WERI-Rb-1 (cell line): Measurements from ENCODE around the gene ARMC5.
A peak's percentile ranks its signal among the peaks of the same experiment; 100 is the strongest.

Experiments used
- DNase-seq: peaks from one replicate; pipeline ENCODE4 v3.0.0-alpha.2; 2020
- H3K27ac ChIP-seq: fragments of 250-450 bp; sonication (Bioruptor Pico); 2 replicates; pipeline ENCODE4 v1.5.1; 2020; ENCODE audit warnings: mild to moderate bottlenecking, moderate library complexity
- H3K27me3 ChIP-seq: fragments of 250-450 bp; sonication (Bioruptor Pico); 2 replicates; pipeline ENCODE4 v1.5.1; 2021; ENCODE audit warnings: mild to moderate bottlenecking, low read depth, moderate library complexity; ENCODE audit not compliant: insufficient read depth, severe bottlenecking
- H3K36me3 ChIP-seq: fragments of 250-450 bp; sonication (Bioruptor Pico); 2 replicates; pipeline ENCODE4 v1.5.1; 2020; ENCODE audit warnings: mild to moderate bottlenecking, moderate library complexity
- H3K4me3 ChIP-seq: 2 replicates; pipeline ENCODE4 v1.5.1; 2011; ENCODE audit warnings: low read depth, mild to moderate bottlenecking, control low read depth, low read length
- H3K9me3 ChIP-seq: fragments of 250-450 bp; sonication (Bioruptor Pico); 2 replicates; pipeline ENCODE4 v1.5.1; 2021; ENCODE audit warnings: mild to moderate bottlenecking, moderate library complexity; ENCODE audit not compliant: severe bottlenecking
- TF ChIP-seq, protein P1 (sequence below): IDR thresholded peaks from 2 replicates; pipeline ENCODE4 v1.5.1; 2011; ENCODE audit warnings: low read depth, mild to moderate bottlenecking, control low read depth, inconsistent platforms, low read length

The ARMC5 gene

DNA sequence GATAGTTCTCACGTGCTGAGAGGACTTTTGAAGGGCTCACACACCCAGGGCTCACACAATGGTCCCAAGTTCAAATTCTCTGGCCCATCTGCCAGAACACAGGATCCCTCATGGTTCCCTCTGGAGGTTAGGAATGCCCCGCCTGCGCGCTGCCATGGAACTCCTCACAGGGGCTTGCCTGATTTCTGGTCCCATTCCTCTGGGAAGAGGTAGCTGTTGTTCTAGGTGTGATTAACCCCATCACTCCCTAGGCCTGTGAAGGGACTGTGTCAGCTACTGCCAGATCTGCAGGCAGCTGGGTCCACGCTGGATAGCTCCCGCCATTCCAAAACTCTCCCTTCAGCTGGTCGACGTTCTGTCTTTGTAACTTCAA, 2.3 kb upstream of the ARMC5 start:
- peaks cover 9% of the 10 kb centered on the region for H3K36me3 ChIP-seq
- H3K9me3 ChIP-seq, result no peaks in the 10 kb centered on the region
- H3K27ac ChIP-seq, result no peak overlapping the region
- DNase-seq, result no peak
- H3K4me3 ChIP-seq, result no peak overlapping the region
- H3K27me3 ChIP-seq, result no peaks in the 10 kb centered on the region
- TF ChIP-seq, protein P1, sequence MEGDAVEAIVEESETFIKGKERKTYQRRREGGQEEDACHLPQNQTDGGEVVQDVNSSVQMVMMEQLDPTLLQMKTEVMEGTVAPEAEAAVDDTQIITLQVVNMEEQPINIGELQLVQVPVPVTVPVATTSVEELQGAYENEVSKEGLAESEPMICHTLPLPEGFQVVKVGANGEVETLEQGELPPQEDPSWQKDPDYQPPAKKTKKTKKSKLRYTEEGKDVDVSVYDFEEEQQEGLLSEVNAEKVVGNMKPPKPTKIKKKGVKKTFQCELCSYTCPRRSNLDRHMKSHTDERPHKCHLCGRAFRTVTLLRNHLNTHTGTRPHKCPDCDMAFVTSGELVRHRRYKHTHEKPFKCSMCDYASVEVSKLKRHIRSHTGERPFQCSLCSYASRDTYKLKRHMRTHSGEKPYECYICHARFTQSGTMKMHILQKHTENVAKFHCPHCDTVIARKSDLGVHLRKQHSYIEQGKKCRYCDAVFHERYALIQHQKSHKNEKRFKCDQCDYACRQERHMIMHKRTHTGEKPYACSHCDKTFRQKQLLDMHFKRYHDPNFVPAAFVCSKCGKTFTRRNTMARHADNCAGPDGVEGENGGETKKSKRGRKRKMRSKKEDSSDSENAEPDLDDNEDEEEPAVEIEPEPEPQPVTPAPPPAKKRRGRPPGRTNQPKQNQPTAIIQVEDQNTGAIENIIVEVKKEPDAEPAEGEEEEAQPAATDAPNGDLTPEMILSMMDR, result no peak

DNA sequence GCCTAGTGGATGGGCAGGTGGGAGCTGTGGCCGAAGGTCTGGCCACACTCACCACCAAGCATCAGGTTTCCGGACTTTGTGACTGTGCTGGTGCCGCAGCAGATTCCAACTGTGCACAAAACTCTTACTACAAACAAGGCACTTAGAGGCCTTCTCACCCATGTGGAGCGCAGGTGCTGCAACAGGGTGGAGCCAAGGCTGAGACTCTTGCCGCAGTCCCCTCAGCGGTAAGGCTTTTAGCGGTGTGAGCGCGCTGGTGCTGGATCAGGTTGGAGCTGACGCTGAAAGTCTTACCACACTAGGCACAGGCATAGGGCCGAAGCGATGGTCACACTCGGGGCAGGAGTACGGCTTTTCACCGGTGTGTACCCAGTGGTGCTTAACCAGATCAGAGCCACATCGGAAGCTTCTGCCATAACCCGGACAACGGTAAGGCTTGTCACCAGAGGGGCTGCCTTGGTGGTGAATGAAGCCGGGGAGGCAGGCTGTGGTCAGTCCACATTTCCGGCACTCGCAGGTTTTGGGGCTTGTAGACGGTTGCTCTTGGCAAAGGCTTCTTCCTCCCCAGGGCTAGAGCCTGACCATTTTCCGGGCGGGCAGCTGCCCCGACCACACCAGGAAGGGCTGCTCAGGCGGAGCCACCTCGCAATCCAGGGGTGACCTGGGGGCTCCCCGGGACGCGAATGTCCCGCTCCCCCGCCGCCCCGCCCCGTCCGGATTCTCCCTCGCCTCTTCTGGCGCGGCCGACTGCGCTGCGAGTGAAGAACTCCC, 1.0 kb upstream of the ARMC5 start:
- peaks cover 17% of the 10 kb centered on the region for H3K36me3 ChIP-seq
- peak; percentile 46 for DNase-seq
- H3K27ac ChIP-seq, result peak overlapping the region; percentile 98
- peak overlapping the region; percentile 88 for H3K4me3 ChIP-seq
- no peaks in the 10 kb centered on the region for H3K9me3 ChIP-seq
- H3K27me3 ChIP-seq, result no peaks in the 10 kb centered on the region
- TF ChIP-seq, protein P1, result peak; percentile 42

DNA sequence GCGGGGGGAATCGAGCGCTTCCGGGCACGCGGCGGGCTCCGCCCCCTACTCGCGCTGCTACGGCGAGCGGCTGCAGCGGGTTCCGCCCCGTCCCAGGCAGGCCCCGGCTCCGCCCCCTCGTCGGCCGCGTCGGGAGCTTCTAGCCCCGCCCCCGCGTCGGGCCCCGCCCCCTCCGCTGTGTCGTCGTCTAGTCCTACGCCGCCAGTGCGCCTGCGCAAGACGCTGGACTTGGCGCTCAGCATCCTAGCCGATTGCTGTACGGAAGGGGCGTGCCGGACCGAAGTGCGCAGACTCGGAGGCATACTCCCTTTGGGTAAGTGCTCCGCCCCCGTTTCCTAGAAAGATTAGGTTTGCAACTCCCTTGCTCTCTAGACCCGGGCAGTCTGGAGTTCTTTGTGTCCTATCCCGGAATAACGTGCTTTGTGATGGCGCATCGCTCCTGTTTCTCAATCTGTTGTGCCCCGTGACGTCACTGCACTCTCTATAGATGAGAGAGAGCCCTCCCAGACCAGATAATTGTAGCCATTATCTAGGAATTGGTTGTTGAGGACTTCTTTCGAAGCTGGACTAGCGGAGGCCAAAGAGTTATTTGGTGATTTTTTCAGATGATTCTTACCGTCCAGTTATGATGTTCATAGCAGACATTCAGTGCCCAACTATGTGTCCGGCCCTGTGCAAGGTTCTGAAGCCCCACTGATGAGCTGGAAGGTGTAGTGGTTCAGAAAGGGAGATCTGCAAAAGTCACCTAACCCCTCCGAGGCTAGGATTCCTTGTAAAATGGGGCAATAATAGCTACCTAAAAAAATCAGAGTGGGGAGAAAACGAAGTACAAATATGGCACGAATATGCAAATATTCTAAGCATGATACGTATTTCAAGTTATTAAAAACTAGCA, 633 bp downstream of the ARMC5 start:
- DNase-seq, result peak; percentile 100
- H3K36me3 ChIP-seq, result peaks cover 19% of the 10 kb centered on the region
- peak overlapping the region; percentile 98 for H3K27ac ChIP-seq
- TF ChIP-seq, protein P1, result no peak
- peak overlapping the region; percentile 88 for H3K4me3 ChIP-seq
- no peaks in the 10 kb centered on the region for H3K9me3 ChIP-seq
- H3K27me3 ChIP-seq, result no peaks in the 10 kb centered on the region

DNA sequence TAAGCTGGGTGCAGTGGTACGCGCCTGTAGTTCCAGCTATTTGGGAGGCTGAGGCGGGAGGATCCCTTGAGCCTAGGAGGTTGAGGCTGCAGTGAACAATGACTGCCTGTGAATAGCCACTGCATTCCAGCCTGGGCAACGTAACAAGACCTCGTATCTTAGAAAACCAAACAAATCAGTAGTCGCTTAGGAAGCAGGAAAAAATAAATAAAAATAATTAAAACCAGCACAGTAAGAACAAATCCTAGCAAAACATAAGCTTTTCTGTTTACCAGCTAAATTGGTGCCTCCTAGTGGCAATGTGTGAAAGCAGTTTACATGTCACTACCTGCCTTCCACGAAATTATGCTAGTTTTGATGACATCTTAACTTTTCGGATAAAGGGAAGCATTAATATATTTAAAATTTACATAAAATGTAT, 1.3 kb downstream of the ARMC5 start:
- Histone ChIP-seq H3K36me3 (peaks cover 24% of the 10 kb centered on the region), H3K27ac (peak overlapping the region; percentile 83), H3K9me3 (no peaks in the 10 kb centered on the region), H3K4me3 (peak overlapping the region; percentile 72), H3K27me3 (no peaks in the 10 kb centered on the region)
- TF ChIP-seq, protein P1, result peak; percentile 48
- no peak for DNase-seq

DNA sequence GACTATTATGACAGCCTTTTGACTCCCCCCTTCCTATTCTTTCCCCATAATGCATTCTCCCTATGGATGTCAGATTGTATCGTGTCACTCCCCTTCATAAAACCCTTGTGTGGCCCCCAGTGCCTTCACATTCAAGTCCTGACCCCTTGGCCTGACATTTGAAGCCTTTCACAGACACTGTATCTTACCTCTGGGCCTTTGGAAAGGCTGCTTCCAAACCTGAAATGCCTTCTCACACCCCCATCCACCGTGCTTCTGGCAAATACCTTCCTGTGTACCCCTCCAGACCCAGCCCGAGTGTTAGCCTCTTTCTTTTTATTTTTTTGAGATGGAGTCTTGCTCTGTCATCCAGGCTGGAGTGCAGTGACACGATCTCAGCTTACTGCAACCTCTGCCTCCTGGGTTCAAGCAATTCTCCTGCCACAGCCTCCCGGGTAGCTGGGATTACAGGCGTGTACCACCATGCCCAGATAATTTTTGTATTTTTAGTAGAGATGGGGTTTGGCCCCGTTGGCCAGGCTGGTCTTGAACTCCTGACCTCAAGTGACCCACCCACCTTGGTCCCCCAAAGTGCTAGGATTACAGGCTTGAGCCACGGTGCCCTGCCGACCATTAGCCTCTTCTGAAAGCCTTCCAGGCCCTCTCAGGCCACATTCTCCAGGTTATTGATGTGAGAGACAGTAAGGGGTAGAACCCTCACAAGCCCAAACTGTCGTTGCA, 2.1 kb downstream of the ARMC5 start:
- Histone ChIP-seq H3K4me3 (no peak overlapping the region), H3K27ac (no peak overlapping the region), H3K9me3 (no peaks in the 10 kb centered on the region), H3K36me3 (peaks cover 26% of the 10 kb centered on the region), H3K27me3 (no peaks in the 10 kb centered on the region)
- TF ChIP-seq, protein P1, result no peak
- DNase-seq, result no peak
